HL-60 (cell line): ENCODE data around the gene PIP5K1A.

Source experiments
- CTCF ChIP-seq: IDR thresholded peaks from one replicate; pipeline ENCODE4 v1.5.1; 2011; ENCODE audit warnings: low read length, control low read depth, inconsistent platforms; ENCODE audit not compliant: insufficient read depth
- GABPA ChIP-seq: IDR thresholded peaks from 2 replicates; pipeline ENCODE4 v1.6.1; 2012; ENCODE audit warnings: low read depth
- POLR2AphosphoS5 ChIP-seq: IDR thresholded peaks from 2 replicates; pipeline ENCODE4 v1.6.1; 2012; ENCODE audit warnings: low read depth
- REST ChIP-seq: IDR thresholded peaks from 2 replicates; pipeline ENCODE4 v1.6.1; 2012; ENCODE audit warnings: low read depth; ENCODE audit not compliant: insufficient replicate concordance
- SPI1 ChIP-seq: IDR thresholded peaks from 2 replicates; pipeline ENCODE4 v1.6.1; 2012; ENCODE audit warnings: low read depth, mild to moderate bottlenecking, borderline replicate concordance

- no peak for TF ChIP-seq CTCF
- TF ChIP-seq POLR2AphosphoS5 = no peak
- TF ChIP-seq GABPA = no peak
- TF ChIP-seq REST = no peak
- no peak for TF ChIP-seq SPI1
These were observed 4.5 kb upstream of the PIP5K1A start for GRCh38 chr1:151193856-151194255.
